Amniotic epithelial cell (primary cell): ENCODE data around the gene PIGT.

Experiments used
- DNase-seq: peaks from one replicate; pipeline ENCODE4 v3.0.0-alpha.2; 2010; ENCODE audit warnings: low read depth

PIGT gene

GRCh38 chr20:45427236-45428149, 11.6 kb downstream of the PIGT start:
- DNase-seq, result peak; percentile 8

GRCh38 chr20:45429618-45430017, 13.7 kb downstream of the PIGT start:
- no peak for DNase-seq

- DNase-seq, result no peak
These were observed 16.4 kb downstream of the PIGT start for GRCh38 chr20:45432294-45432693.

- DNase-seq, result peak; percentile 11
These were observed 17.4 kb downstream of the PIGT start for GRCh38 chr20:45433316-45433715.

GRCh38 chr20:45433976-45434375, 18.0 kb downstream of the PIGT start:
- DNase-seq, result no peak

- peak; percentile 64 for DNase-seq
These were observed 21.0 kb downstream of the PIGT start for GRCh38 chr20:45436732-45437485.

GRCh38 chr20:45440424-45440823, 24.5 kb downstream of the PIGT start:
- no peak for DNase-seq

- DNase-seq, result no peak
These were observed 25.1 kb downstream of the PIGT start for GRCh38 chr20:45440891-45441685.

GRCh38 chr20:45441746-45442145, 25.8 kb downstream of the PIGT start:
- DNase-seq, result no peak

- no peak for DNase-seq
These were observed 28.1 kb downstream of the PIGT start for GRCh38 chr20:45444050-45444449.

- no peak for DNase-seq
These were observed 30.0 kb downstream of the PIGT start for GRCh38 chr20:45445805-45446562.

- no peak for DNase-seq
These were observed 32.3 kb downstream of the PIGT start for GRCh38 chr20:45448270-45448669.

GRCh38 chr20:45449528-45449927, 33.6 kb downstream of the PIGT start:
- no peak for DNase-seq

GRCh38 chr20:45450097-45450818, 34.3 kb downstream of the PIGT start:
- DNase-seq, result peak; percentile 48

- DNase-seq, result no peak
These were observed 36.3 kb downstream of the PIGT start for GRCh38 chr20:45452238-45452637.

- peak; percentile 22 for DNase-seq
These were observed 37.1 kb downstream of the PIGT start for GRCh38 chr20:45452772-45453691.

GRCh38 chr20:45456632-45457031, 40.7 kb downstream of the PIGT start:
- peak; percentile 9 for DNase-seq

- DNase-seq, result peak; percentile 10
These were observed 43.7 kb downstream of the PIGT start for GRCh38 chr20:45459606-45460005.

- DNase-seq, result no peak
These were observed 45.3 kb downstream of the PIGT start for GRCh38 chr20:45461225-45461624.
